SKM-1 treated with dmso at 0.1 percent for 144 hours (cell line): ENCODE results near the gene STK35.

Experiments
- DNase-seq: peaks from one replicate; lab custom pipeline; 2025; ENCODE audit not compliant: unreplicated experiment; lab: John Stamatoyannopoulos, UW

The STK35 gene

DNA sequence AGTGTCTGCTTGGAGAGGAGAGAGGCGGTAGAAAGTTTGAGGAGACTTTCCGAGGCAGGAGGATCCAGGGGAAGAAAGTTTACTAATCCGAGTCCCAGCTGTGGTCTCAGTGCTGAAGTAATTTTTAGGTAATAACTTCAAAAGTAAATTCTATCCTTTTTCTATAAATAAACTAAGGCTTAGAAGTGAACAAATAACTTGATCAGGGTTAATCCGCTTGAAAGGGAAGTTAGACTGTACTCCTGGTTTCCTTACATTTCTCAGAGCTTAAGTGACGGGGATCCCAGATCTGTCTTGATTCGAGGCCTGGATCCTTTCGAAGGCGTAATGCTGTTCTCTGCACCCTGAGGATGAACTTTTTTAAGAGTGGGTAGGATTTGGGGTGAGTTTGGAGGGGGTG lies 2.6 kb downstream of the STK35 start:
- DNase-seq: no peak

DNA sequence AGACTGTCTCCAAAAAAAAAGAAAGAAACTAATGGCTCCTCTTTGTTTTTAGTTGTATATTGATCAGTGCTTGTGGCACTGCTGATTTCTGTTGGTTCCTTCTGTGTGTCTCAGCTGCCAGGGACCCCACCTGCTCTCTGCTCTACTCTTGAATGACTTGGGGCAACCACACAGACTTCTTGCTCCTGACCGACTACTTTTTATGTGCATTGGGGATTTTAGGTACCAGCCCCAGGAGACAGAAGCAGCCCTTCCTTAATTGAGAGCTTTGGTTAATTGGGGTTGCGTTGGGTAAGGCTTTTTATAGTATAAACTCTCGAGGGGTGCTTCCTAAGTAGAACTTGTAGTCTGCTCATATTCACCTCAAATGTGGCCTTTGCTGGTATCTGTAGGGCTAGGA lies 6.9 kb downstream of the STK35 start:
- no peak for DNase-seq

DNA sequence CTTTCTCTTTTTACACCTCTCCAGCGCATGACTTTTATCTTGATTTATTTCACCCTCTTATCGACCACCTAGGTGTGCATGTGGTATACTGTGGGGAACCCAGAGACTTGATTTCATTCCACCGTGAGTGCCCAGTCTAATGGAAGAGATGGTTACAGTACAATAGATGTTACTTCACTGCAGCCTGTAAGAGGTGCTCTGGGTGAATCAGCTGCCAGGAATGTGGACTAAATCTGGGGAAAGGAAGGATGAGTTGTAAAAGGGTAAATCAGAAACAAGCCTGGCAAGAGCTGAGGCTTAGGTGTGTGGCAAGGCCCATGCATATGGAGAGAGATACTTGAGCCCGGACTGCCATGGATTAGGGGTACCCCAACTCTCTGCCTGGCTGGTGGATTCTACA lies 7.4 kb downstream of the STK35 start:
- DNase-seq: no peak

DNA sequence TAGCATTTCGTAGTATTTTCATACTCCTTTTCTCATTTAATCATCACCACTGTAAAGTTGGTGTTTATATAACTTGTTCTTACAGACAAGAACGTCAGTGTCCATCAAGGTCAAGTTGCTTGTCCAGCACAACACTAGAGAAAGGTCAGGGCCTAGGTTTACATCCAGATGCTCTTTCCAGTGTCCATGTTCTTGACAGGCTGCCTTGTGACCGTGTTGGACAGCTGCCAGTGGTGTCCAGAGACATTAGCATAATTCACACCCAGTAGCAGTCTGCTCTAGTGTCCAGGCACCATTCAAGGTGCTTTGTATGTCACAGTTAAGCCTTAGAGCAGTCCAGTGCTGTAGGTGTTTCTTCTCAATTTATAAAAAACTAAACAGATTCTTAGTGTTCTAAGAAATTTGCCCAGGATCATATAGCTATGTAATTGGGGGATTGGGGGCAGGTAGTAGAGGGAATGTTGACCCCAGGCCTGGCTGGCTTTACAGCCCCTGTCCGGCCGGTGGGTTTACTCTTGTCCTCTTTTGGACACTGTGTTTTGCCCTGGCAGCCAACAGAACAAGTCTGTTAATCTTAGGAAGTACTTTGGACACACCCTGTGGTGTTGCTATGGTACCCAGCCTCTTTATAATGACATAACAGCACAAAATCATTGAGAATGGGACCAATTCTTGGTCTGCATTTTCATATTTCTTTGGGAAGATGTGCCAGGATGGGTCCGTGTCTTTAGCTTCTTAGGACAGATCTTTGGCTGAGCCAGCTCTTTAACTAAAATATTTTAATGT lies 8.0 kb downstream of the STK35 start:
- DNase-seq: no peak

DNA sequence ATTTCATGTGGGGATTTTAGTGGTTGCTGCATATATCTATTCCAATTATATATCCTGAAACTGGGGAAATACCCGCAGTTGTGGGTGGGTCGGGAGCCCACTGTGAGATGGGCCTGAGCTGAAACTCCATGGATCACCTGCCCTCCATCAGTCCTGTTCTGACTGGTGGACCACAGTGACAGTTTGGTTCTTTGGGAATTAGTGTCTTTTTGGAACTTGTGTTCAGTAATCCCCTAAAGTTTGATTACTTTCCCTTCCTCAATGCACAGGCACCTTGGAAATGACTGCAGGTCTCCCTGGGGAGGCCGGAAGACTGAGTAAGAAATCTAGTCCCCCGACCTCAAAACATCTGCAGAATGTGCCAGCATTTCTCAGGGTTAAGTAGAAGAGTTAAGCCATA lies 11.3 kb downstream of the STK35 start:
- no peak for DNase-seq

DNA sequence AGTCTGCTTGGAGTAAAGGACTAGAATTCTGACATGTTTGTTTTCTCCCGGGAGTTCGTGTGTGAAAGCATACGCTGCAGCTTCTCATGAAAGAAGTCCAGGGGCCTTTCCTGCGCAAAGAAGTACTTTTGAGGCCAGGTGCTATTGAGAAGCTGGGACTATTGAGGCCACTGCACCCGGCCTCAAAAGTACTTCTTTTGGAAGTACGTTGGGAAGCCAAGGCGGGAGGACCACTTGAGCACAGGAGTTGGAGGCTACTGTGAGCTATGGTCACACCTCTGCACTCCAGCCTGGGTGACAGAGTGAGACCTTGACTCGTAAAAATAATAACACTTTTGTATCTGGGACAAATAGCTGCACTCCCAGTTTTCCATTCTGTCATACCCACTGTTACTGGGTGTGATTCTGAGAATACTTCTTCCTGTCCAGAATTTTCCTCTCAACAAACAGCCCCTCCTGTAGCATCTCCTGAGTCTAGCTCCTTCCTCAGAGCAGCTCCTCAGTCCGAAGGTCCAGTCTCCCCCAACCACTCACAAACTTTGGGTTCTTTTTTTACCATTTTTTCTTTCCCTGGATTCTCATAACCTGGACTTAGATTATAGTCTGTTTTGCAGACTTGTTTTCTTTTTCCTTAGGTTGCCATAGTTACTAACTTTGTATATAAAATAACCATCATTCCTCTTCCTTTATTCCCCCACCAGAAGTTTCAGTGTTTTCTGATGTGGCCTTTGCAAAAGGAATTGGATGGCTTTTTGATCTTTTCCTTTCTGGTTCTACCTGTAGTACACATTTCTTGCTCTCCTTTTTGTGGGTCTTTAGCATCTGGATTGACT lies 12.7 kb downstream of the STK35 start:
- no peak for DNase-seq

DNA sequence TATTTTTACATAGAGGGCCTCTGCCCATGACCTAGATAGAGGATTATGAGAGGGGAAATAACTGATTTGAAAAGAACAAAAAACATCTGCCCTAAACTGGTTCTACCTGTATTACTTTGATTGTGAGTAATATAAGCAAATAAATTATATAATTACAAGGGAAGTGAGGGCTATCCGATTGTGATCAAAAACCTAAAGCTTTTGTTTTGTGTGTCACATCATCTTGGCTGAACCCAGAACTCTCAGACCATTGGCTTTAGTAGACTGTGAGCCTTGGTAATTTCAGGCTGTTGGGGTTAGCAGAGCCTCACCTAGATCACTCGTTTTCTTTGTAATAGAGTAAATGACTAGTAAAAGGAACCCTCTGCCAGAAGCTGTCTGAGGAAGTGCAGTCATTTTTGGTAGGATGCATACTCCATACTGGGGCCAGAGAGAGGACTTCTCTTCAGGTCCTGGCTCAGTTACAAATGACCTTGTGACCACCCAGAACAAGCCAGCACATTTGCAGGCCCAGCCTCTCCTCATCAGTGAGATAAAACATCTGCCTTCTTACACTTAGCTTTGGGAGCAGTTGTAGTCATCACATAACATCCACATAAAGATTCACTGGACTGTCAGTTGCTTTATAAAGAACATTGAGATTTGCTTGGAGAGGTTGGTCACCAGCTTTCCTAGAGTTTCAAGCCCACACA lies 13.5 kb downstream of the STK35 start:
- DNase-seq: no peak

DNA sequence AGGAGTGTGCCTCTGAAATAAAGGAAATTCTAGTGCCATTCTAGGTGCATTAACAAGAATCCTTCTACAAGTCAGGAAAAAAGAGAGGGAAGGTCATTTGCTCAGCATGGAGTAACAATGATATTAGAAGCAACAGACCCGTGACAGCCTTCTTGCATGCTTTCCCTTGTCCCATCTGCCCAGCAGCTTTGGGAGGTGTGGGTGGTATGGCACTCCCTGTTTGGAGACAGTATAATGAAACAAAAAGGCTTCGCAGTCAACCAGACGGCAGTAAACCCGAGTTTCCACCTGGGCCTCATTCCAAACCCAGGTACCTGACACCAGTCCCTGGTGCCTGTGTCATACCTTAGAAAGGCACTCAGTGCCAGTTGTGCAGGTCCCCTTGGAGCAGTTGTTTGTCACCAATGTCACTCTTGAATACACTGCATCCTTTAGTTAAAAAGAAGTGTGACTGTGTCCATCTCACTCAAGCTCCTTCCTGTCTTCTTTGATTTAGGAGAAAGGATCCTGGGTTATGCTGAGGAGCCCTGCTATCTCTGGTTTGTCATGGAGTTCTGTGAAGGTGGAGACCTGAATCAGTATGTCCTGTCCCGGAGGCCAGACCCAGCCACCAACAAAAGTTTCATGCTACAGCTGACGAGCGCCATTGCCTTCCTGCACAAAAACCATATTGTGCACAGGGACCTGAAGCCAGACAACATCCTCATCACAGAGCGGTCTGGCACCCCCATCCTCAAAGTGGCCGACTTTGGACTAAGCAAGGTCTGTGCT lies 14.7 kb downstream of the STK35 start:
- DNase-seq: no peak

DNA sequence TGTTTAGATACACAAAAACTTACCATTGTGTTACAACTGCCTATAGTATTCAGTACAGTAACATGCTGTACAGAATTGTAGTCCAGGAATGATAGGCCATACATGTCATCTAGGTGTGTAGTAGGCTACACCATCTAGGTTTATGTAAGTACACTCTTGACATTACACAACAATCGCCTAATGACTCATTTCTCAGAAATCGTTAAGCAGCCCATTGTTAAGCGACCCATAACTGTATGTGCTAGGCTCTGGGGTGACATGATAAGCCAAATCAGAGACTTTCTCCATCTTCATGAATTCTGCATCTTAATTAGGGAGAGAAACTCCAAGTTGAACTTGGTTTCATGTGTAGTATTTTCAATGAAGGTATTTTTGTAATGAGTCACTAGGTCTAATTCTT lies 17.2 kb downstream of the STK35 start:
- DNase-seq: no peak

DNA sequence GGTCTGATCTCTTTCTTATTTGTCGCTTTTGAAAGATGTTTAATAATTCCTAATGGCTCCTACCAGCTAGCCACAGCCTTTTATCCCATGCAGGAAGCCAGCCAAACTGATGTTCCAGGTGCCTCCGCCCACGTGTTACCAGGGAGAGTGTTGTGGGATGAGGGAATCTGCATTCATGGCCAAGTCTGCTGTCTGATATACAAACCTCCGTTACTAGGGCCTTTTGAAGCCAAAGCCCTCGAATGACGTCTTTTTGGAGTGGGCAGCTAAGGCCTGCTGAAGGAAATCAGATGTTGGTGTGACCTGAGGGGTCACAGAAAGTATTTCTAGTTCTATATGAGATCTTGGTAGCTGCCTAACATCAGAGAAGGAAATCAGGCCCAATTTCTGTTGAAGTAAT lies 21.3 kb downstream of the STK35 start:
- DNase-seq: no peak

DNA sequence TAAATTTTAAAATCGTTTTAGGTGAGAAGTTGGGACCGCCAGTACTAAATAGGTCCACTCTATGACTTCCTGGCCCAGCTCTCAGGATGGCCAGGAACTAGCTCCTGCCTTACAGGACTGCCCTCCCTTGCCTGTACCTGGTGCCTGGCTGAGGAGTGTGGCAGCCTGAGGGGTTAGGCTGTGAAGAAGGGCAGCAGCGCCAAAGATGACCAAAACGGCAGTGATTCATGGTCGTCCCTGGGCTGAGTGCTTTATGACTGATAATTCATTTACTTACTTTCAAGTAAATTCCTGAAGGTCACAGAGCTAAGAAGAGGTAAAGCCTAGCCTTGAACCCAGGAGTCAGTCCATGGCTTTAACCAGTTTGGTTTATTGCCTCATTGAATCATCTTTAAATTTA lies 22.1 kb downstream of the STK35 start:
- DNase-seq: no peak

DNA sequence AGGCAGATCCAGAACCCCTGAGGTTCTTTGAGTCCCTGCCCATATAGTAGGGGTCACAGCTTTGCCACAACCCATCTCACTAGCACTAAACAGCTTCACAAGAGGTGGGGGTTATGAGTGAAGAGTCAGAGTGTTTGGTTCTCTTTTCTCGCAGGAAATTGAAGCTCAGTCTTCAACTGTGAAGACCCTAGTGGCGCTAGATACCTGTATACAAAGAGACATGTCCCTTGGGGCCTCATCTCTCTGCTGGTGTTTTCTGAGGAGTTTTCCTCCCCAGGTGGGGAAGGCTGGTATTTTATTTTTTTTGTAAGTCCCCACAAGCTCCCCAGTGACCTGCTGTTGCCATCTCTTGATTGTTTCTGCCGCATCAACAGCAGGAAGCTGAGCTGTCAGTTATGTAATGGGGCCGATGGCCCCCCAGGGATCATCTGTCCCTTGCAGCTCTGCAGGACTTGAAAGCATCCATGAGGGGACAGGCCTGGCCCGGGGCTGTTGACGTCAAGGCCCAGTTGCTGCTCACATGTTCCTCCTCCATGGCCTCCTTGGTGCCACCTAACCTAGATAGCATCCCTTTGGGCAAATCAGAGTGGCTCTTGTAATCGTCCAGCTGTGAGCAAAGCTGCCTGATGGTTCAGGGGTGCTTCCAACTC lies 23.1 kb downstream of the STK35 start:
- no peak for DNase-seq

DNA sequence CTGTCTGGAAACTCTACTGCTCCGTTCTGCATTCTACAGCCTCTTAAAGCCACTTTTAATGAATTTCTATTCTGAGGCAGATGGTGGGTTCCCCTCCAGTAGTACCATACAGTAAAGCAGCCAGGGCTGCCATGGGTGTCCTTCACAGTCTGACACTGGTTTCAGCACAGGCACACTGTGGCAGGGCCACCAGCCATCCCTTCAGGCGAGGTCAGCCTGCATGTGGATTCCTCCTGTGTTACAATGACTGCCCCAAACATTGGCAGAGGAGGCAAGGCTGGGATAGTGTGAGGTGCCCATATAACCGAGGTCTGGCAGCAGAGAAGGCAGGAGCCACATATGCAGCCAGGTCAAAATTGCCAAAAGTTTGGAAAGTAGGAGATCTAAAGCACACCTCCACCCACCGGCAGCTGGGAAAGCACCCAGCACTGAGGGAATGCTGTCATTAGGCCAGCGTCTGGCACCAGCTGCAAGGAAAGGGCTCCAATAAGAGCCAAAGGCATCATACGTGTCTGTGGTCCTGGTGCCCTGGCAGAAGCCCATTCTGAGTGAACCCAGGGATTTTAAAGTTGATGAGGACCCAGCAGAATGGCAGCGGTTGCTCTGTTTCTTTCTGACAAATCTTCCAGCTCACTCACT lies 24.0 kb downstream of the STK35 start:
- no peak for DNase-seq

DNA sequence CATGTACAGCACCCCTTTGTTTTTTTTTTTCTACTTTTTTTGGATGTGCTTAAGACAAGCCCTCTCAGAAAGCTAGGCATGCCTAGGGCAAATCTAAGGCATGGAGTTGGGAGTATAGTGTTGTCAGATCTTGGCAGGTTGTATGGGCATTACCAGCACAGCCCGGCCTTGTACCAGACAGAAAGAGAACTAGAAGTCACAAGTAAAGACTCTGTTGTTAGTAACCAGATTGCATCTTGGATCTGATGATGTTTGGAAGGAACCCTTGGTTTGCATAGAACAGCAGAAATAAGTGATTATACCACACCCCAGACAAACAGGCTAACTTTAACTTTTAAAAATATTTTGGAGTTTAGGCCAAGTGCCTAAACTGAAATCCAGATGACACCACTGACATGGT lies 25.6 kb downstream of the STK35 start:
- no peak for DNase-seq

DNA sequence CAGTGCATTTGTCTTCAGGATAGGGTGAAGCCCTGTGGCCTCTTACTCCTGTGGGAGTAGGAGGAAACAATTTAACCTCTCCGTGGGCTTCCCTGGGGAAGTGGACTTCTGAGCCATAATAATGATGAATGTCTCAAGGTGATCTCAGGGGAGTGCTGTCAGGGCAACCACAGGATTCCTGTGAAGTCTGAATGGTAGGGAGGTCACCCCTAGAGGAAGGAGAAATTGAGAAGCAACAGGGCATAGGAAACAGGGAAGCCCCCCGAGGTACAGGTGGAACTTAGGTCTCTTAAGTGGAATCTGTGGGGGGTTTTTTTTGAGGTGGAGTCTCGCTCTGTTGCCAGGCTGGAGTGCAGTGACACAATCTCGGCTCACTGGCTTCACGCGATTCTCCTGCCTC lies 26.9 kb downstream of the STK35 start:
- no peak for DNase-seq

DNA sequence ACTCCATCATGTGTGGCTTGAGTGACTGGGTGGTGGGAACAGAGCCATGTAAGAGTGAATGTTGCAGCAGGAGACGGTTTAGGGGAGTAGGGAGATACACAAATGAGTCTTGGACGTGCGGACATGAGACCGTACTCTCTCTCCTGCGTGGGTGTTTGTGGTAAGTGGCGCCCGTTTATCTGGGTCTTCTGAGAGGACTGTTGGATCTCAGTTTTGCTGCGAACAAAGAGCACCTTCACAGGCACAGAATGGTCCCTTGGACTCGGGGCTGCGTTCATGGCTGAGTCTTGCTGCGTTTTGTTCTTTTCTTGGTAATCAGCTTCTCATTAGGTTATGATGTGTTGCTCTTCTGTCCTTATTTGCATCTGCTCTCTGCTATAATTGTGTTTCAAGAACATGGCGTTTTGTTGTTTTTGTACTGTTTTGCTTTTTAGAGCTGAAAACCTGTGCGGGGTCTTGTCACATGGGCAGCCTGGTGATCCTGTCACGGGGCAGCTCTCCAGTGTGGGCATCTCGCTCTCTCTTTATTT lies 28.5 kb downstream of the STK35 start:
- no peak for DNase-seq

DNA sequence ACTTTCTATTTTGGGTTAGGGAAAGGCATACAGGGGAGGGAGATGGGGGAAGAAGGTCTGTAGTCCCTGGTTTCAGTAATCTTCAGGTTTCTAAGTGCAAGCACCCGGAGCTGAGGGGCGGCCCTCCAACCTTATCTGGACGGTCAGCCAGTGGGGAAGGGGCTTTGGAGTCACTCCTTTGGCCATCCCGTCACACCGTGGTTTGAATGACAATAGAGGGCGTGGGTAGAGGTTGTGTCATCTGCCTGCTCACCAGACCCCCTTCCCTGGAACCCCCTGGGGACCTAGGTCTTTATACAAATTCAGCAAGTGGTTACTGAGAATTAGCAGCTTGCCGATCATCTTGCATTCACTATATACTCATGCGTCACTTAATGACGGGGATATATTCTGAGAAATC lies 29.1 kb downstream of the STK35 start:
- no peak for DNase-seq

DNA sequence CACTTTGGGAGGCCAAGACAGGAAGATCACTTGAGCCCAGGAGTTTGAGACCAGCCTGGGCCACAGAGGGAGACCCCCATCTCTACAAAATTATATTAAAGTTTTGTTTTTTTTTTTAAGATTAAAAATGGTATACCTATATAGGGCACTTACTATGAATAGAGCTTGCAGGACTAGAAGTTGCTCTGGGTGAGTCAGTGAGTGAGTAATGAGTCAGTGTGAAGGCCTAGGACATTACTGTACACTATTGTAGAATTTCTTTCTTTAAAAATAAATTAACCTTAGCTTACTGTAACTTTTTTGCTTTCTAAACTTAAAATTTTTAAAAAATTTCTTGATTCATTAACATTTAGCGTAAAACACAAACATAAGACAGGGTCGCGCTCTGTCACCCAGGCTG lies 29.7 kb downstream of the STK35 start:
- DNase-seq: no peak

DNA sequence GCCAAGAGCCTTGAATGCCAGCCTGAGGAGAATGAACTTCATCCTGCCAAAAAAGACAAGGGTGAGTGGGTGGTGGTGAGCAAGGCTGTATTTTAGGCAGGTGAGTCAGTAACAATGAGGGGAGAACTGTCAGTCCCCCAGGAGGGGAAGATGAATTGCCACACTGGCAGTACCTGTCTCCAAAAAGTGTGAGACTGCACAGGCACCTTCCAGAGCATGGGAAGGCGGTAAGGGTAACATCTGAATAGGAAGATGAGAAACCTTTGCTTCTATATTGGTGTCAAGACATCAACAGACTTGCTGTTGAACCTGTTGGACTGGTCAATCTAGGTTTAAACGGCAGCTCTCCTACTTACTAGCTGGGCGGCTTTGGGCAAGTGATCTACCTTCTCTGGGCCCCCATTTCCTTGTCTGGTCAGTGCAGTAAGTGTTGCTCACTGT lies 30.9 kb downstream of the STK35 start:
- DNase-seq: no peak
